Keratinocyte (primary cell): ENCODE measurements around the gene UBQLN2. TPM values are rescaled to one million over a fixed set of nuclear protein-coding genes. Genes with fewer than 3 reads are reported as not detected.

Source experiments
- DNase-seq: peaks from one replicate; pipeline ENCODE4 v3.0.0-alpha.2; 2011; ENCODE audit warnings: low read depth, missing footprints, low spot score
- FAIRE-seq: peaks from 2 replicates; lab custom pipeline; 2011; peaks lifted over from hg19 to GRCh38; lab: Jason Lieb, UNC
- H2AFZ ChIP-seq: 2 replicates; pipeline ENCODE4 v1.6.0; 2012; ENCODE audit warnings: low read length, control low read depth, inconsistent platforms; ENCODE audit not compliant: control insufficient read depth
- H3K27ac ChIP-seq: 2 replicates; pipeline ENCODE4 v1.5.1; 2011; ENCODE audit warnings: low read length; ENCODE audit not compliant: control insufficient read depth, insufficient read depth
- H3K27me3 ChIP-seq: 3 replicates; pipeline ENCODE4 v1.6.0; 2011; ENCODE audit warnings: low read length; ENCODE audit not compliant: control insufficient read depth, insufficient read depth; ENCODE audit errors: extremely low read depth
- H3K36me3 ChIP-seq, 2 experiments: 2 replicates in 1 of 2; 3 replicates in 1 of 2; pipeline ENCODE4 v1.5.1; 2011; ENCODE audit warnings: low read length in 2 of 2, mild to moderate bottlenecking in 1 of 2; ENCODE audit not compliant: control insufficient read depth in 2 of 2, insufficient read depth in 2 of 2; ENCODE audit errors: extremely low read depth in 1 of 2
- H3K4me1 ChIP-seq: 3 replicates; pipeline ENCODE4 v1.5.1; 2011; ENCODE audit warnings: low read length; ENCODE audit not compliant: control insufficient read depth, insufficient read depth; ENCODE audit errors: extremely low read depth
- H3K4me2 ChIP-seq: 3 replicates; pipeline ENCODE4 v1.6.0; 2011; ENCODE audit warnings: low read depth, low read length; ENCODE audit not compliant: control insufficient read depth, insufficient read depth; ENCODE audit errors: extremely low read depth
- H3K4me3 ChIP-seq, 3 experiments: fragments of 200-600 bp in 1 of 3; sonication (generic) in 1 of 3; 2 replicates in 2 of 3; 3 replicates in 1 of 3; pipeline ENCODE4 v1.5.1; 2011 to 2016; ENCODE audit warnings: low read length in 3 of 3, mild to moderate bottlenecking in 3 of 3, control low read depth in 2 of 3, inconsistent platforms in 1 of 3, low read depth in 1 of 3, mixed read lengths in 1 of 3, mixed run types in 1 of 3, moderate library complexity in 1 of 3; ENCODE audit not compliant: control insufficient read depth in 2 of 3, insufficient read depth in 2 of 3; ENCODE audit errors: extremely low read depth in 1 of 3
- H3K79me2 ChIP-seq: 2 replicates; pipeline ENCODE4 v1.6.0; 2012; ENCODE audit warnings: low read length; ENCODE audit not compliant: control insufficient read depth, insufficient read depth
- H3K9ac ChIP-seq: 3 replicates; pipeline ENCODE4 v1.6.0; 2011; ENCODE audit warnings: low read length; ENCODE audit not compliant: control insufficient read depth, insufficient read depth; ENCODE audit errors: extremely low read depth
- H3K9me1 ChIP-seq: 3 replicates; pipeline ENCODE4 v1.6.0; 2011; ENCODE audit warnings: low read length; ENCODE audit not compliant: control insufficient read depth, insufficient read depth; ENCODE audit errors: extremely low read depth
- H3K9me3 ChIP-seq: 2 replicates; pipeline ENCODE4 v1.5.1; 2012; ENCODE audit warnings: low read depth, low read length; ENCODE audit not compliant: control insufficient read depth
- H4K20me1 ChIP-seq: 3 replicates; pipeline ENCODE4 v1.6.0; 2011; ENCODE audit warnings: low read length; ENCODE audit not compliant: control insufficient read depth, insufficient read depth; ENCODE audit errors: extremely low read depth
- CTCF ChIP-seq, 3 experiments: IDR thresholded peaks in 1 of 3; conservative IDR thresholded peaks in 1 of 3; optimal IDR thresholded peaks in 1 of 3; 2 replicates in 2 of 3; 3 replicates in 1 of 3; pipeline versions ENCODE3 to v1.5.1; 2011; ENCODE audit warnings: low read length in 3 of 3, mild to moderate bottlenecking in 3 of 3, moderate library complexity in 2 of 3, control low read depth in 1 of 3, inconsistent platforms in 1 of 3; ENCODE audit not compliant: insufficient read depth in 2 of 3; ENCODE audit errors: extremely low read depth in 1 of 3
- EZH2 ChIP-seq: IDR thresholded peaks from one replicate; pipeline ENCODE4 v1.6.1; 2012; ENCODE audit warnings: inconsistent platforms, mild to moderate bottlenecking, low read length, moderate library complexity
- dilution Hi-C: fragments of 300-500 bp; cut with MboI; formaldehyde crosslinking; loops from one replicate; pipeline ENCODE4 v1.7.0; 2020; ENCODE audit warnings: low sequenced_read_pairs; ENCODE audit not compliant: extremely low pct_ligation_motif_present
- polyA plus RNA-seq, 5 experiments: library from polyadenylated mRNA; depleted of rRNA in 3 of 5; stranded (reverse) in 3 of 5; stranded (forward) in 1 of 5; unstranded in 1 of 5; fragments of >200 nt; gene quantifications; 1 replicate in 1 of 5; 2 replicates in 3 of 5; 3 replicates in 1 of 5; pipeline versions ENCODE4 v1.2.1 to v1.2.3, GENCODE V29; 2011 to 2012; ENCODE audit warnings: missing spikeins in 2 of 5, low read depth in 1 of 5, low replicate concordance in 1 of 5

Gene UBQLN2
- polyA plus RNA-seq, 1 donor (not counting 4 experiments of a cell fraction or from before 2014, with no cell fraction given) = 20.1 TPM

GRCh38 chrX:56554870-56555269 lies 8.6 kb upstream of the UBQLN2 start:
- FAIRE-seq = no peak

DNA sequence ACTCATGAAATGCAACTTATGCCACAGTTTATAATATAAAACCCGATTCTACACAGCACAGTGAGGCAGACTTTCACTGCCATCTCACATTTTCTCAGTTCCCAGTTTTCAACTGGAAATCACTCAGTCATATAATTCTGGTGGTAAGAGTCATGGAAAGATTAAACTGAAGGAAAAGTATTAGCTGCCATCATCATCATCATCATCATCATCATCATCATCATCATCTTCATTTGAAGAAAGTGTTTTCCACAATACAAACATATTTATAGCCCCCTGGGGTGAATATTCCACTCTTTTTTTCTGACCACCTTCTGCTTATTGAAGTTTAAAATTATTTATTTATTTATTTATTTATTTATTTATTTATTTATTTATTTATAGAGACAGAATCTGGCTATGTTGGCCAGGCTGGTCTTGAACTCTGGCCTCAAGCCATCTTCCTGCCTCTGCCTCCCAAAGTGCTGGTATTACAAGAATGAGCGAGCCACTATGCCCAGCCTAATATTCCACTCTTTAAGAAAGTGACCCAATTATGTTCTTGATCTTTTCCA lies 6.0 kb upstream of the UBQLN2 start:
- Histone ChIP-seq H3K9me3 (no peaks in the 10 kb centered on the region), H3K27me3 (no peaks in the 10 kb centered on the region), H3K79me2 (no peaks in the 10 kb centered on the region), H2AFZ (no peak overlapping the region), H3K4me2 (no peak overlapping the region), H3K9me1 (no peaks in the 10 kb centered on the region), H3K9ac (no peak overlapping the region), H3K36me3 (no peaks in the 10 kb centered on the region), H3K4me1 (no peaks in the 10 kb centered on the region), H3K27ac (no peak overlapping the region), H3K4me3 (no peak overlapping the region), H4K20me1 (no peaks in the 10 kb centered on the region)
- no peak for DNase-seq
- dilution Hi-C loops = no loop called here
- no peak for TF ChIP-seq CTCF (optimal IDR thresholded peaks at IDR 0.05 in 1 of 3, IDR thresholded peaks at IDR 0.05 in 1 of 3, conservative IDR thresholded peaks at IDR 0.05 in 1 of 3; ENCODE audit: extremely low read depth in 1 of 3, insufficient read depth in 2 of 3, low read length in 3 of 3)
- TF ChIP-seq EZH2 = no peak
- no peak for FAIRE-seq

More at GRCh38 chrX:56554870-56555269, 8.6 kb upstream of the UBQLN2 start:
- Histone ChIP-seq H3K9me1 (no peaks in the 10 kb centered on the region), H3K27me3 (no peaks in the 10 kb centered on the region), H3K9ac (no peak overlapping the region), H2AFZ (no peak overlapping the region), H3K4me2 (no peak overlapping the region), H3K9me3 (no peaks in the 10 kb centered on the region), H4K20me1 (no peaks in the 10 kb centered on the region), H3K4me3 (no peak overlapping the region), H3K4me1 (no peaks in the 10 kb centered on the region), H3K36me3 (no peaks in the 10 kb centered on the region), H3K27ac (no peak overlapping the region), H3K79me2 (no peaks in the 10 kb centered on the region)
- dilution Hi-C loops = no loop called here
- TF ChIP-seq EZH2 (no peak), CTCF (optimal IDR thresholded peaks at IDR 0.05 in 1 of 3, IDR thresholded peaks at IDR 0.05 in 1 of 3, conservative IDR thresholded peaks at IDR 0.05 in 1 of 3; ENCODE audit: extremely low read depth in 1 of 3, insufficient read depth in 2 of 3, low read length in 3 of 3) (no peak)
- DNase-seq = no peak
